ENCODE results near the gene BCL11B.

Gene BCL11B

GRCh38 chr14:99252940-99253868, 18.8 kb downstream of the BCL11B start:
- FAIRE-seq = no peak

DNA sequence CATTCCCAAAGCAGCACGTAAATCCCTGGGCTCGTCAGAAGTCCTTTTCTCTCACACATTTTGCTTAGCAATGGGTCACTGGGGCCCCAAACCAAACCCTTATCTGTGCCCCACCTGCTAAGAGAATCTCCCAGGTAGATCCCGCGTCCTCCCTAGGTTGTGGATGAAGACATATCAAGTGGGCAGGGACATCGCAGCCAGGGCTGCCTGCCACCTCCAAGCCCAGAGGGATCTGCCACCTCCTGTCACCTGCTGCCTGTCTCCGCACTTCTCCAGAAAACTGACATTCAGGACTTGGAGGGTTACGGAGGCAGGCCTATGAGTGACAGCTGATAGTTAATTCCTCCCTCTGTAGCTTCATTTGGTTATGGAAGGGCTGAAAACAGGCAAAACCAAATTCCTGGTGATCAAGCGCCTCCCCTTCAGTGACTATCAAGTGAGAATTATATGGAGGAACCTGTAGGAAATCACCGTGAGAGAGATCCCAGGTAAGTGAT, 19.5 kb downstream of the BCL11B start:
- FAIRE-seq = no peak

GRCh38 chr14:99251721-99252120, 20.3 kb downstream of the BCL11B start:
- FAIRE-seq = no peak

DNA sequence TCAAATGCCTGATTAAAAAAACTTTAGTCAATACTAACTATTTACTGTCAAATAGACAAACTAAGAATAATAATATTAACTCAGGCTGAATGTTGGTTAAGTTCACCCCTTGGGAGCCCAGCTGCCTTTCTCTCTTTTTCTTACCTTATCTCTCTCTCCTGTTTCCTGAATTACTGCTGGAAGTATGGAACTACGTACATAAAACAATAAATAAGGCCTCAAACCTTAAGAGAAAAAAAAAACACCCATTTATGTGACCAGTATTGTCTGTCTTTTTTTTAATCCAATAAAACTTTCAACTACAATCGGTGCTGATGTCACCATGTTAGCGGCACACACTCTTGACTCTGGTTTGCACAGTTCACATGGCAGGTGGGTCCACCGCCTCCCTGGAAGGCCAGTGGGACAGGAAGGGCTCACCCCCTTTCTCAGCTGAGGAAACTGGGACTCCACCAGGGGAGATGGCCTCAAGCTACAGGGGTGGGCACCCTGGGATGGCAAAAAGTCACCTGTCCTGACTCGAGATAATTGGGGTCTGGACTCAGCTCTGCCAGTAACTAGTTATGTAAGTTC, 21.3 kb downstream of the BCL11B start:
- FAIRE-seq = no peak

DNA sequence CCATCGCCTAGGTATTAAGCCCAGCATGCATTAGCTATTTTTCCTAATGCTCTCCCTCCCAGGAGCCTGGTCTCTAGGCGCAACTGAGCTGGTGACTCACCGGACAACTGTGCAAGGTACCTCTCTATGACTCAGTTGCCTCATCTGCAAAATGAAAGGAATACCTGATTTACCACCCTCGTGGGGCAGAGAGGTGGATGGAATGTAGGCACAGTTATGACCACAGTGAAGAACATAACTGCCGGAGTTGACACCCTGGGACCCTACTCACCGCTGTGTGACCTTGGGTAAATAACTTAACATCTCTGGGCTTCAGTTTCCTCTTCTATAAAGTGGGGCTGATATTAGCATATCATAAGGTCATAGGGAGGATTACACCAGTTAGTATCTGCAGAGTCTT, 22.6 kb downstream of the BCL11B start:
- FAIRE-seq = no peak

DNA sequence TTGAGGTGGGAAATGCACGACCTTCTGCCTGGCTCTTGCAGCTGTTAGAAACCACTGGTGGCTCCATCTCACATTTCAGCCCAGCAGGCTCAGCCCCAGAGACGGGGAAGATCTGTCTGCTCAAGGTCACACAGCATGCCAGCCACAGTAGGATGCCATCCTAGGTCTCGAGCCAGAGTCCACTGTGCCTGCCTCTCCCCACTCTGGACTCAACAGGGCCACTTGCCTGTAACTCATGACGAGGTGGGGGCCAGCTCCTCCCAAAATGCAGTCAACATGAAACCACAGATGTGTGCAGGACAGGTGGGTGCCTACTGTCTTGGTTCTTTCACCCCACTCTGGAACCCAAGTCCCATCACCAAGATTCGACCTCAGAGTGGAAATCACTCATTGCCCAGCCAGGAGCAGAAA, 23.2 kb downstream of the BCL11B start:
- no peak for FAIRE-seq

- FAIRE-seq = no peak
Observed at GRCh38 chr14:99247772-99248171, 24.2 kb downstream of the BCL11B start.

DNA sequence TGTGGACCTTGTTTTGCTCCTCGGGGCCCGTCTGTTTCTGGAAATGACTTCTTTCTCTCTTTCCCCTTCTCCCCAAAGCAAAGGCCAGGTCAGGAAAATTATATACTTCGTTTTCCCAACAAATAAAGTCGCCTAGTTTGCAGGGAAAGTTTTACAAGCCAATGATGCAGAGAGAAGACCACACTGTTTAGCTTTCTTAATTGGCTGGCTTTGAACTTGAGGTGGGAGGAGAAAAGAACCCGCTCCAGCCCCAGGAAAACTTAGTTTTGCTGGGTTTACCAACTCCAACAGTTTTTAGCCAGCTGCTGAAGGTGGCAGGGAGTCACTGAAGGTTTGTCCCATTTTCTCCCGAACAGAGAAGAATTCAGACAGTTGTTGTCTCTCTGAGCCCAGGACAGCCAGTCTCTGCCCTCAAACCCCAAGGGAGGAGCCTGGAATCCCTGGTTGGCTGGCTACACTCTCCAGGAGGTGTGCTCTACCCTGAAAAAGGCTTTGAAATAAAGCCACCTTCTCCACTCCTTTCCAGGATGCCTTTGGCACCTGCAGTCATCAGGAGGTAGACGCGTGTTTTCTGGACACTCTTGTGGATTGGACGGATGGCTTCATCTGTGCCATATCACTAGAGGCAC, 24.8 kb downstream of the BCL11B start:
- FAIRE-seq = no peak

GRCh38 chr14:99246536-99247097, 25.4 kb downstream of the BCL11B start:
- FAIRE-seq = no peak

GRCh38 chr14:99245564-99246511, 26.2 kb downstream of the BCL11B start:
- no peak for FAIRE-seq

- FAIRE-seq = no peak
Observed at GRCh38 chr14:99244941-99245563, 26.9 kb downstream of the BCL11B start.

DNA sequence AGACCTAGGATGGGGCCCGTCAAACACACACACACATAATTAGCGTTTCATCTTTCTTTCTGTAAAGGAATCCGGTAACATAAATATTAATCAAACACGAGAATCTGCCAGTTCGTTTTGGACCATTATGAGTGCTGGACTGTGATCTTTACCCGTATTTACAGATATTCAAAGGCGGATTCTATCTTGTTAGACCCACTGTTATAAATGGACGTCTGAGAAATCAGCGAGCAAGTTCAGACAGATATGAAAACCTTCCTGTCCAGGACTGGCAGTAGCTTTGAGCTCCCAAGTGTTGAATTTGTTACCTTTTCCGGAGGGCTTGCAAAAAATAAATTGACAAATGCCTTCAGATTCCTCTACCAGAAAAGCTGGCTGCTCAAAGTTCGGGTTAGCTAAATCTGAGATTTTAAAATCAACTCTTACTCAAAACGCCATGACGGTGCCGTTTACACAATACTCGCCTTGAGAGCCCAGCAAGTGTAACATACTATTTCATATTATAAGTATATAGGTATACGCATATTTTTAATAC, 27.6 kb downstream of the BCL11B start:
- FAIRE-seq = no peak

- no peak for FAIRE-seq
Observed at GRCh38 chr14:99242816-99243721, 28.9 kb downstream of the BCL11B start.

DNA sequence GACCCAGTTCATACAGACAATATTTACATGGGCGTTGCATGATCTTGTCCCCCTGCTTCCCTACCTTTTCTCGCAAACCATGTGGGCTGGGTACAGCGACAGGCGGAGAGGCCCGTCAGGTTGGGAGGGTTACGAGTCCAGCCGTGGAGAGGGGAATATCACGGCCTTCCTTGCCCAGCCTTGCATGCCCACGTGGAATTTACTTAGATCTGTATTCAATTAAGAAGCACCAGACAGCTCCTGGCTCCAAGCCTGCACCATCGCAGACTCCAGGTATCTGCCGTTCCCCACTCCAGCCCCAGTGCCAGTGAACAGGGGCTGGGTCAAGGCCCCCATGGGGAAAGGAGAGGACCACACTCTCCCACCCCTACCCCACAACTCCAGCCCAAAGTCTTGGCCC, 29.8 kb downstream of the BCL11B start:
- no peak for FAIRE-seq

DNA sequence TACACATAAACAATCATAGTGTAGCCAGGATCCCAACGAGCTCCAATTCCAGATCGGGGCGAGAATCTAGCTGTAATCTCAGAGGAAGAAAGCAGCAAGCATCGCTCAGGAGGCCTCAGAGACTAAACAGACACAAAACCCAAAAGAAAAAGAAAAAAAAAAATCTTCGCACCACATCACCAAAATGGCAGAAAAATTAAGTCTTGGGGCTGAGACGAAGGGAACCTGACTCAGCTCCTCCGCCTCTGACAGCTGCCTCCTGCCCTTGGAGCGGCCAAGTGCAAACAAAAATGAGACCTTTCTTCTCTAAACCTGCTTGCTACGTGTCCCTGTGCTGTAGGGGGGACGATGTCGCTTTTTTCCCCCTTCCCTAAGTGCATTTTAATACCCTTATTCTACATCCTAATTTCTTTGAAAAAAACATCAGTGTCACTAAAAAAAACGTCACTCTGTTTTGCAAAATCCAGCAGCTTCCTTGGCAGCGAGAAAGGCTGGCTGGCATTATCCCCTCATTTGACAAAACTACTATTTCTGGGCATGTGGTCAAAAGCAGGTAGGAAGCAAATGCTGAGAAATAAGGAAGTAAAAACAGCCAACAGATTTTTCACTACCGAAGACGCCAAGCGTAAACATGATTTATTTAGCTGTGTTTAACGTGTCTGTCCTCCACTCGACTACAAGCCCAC, 30.5 kb downstream of the BCL11B start:
- FAIRE-seq = no peak

GRCh38 chr14:99240627-99241324, 31.2 kb downstream of the BCL11B start:
- FAIRE-seq = no peak

GRCh38 chr14:99239661-99240092, 32.3 kb downstream of the BCL11B start:
- no peak for FAIRE-seq

DNA sequence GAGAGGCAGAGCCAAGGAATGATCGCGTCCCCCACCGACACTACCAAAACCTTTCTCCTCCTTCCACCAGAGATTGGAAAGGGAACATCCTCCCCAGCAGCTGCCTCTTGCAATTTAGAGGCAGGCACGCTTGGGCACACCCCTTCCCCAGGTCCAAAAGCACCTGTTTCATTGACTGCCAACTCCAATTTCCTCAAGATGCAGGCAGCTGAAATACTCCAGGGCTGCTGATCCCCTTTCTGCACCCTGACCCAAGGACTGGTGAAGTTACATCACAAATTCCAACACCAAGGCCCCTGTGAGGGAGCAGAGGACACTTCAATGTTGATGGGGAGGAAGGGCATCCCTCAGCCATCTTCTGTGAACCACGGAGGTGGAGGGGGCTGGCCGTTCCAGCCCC, 33.8 kb downstream of the BCL11B start:
- FAIRE-seq = no peak

DNA sequence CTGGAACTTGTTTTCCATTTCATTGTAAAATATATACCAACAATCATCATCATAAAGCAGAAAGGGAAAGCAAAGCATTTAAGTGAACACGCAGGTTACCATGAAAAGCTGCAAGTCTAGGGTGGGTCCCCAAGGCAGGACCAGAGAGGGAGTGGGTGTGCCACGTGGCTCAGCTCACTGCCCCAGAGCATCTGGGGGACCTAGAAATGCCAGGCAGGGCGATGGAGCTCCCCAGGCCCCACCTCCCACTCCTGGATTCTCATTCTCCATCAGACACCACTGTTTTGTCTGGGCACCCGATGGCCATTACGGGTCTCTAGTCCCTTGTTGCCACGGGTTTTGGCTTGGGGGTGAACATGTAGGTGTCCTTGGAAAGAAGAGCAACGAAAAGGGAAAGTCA, 34.7 kb downstream of the BCL11B start:
- no peak for FAIRE-seq

All from islet of Langerhans (tissue), 1 donor.